Fibroblast of skin of right quadriceps (primary cell): ENCODE measurements around the gene MAP7.

Experiments
- DNase-seq: peaks from one replicate; pipeline ENCODE4 v3.0.0-alpha.2; 2013

The MAP7 gene

GRCh38 chr6:136527831-136528230 is 22.4 kb downstream of the MAP7 start:
- peak; percentile 18 for DNase-seq

DNA sequence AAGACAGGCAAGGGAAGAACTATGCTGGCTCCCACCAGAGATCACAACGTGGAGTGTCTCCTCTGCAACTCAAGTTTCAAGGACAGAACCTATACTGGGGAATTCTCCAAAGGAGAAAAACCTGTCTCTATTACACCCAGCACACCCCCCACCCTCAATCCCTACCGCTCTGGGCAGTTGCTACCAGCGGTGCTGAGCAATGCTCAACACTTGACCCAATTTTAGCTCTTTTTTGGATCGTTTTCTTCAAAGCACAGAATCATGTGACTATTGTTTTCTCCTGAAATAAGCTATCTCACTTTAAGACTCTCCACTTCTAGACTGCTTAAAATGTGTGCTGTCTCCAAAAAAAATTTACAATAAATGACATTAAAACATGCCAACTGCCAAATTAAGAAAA is 23.3 kb downstream of the MAP7 start:
- DNase-seq: no peak

GRCh38 chr6:136526196-136526930 is 23.9 kb downstream of the MAP7 start:
- DNase-seq: peak; percentile 58

DNA sequence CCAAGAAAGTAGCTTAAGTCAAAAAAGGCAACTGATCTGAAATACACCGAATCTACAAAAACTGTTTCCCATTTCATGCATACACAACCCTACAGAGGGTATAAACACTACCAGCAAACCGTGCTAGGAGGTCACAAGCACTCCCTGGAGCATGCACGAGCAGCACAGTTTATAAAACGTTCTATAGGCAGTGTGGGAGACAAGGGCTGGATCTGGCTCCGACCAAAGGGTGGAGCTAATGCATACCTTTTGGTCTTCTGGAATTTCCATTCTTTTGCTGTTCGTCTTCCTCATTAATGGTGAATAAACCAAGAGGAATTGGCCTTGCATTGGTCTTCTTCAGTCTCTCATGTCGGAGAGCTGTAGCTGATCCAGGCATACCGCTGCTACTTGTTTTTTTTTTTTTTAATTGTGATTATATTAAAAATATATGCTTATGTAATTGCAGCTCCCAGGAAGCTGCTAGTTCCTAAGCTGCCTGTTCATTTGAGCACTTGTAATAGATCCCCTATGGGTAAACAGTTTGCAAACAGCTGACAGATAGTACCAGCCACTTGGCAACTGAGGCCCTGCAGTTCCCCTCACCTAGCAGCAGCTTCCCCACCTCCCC is 24.5 kb downstream of the MAP7 start:
- peak; percentile 36 for DNase-seq

GRCh38 chr6:136524936-136525413 is 25.2 kb downstream of the MAP7 start:
- DNase-seq: no peak

DNA sequence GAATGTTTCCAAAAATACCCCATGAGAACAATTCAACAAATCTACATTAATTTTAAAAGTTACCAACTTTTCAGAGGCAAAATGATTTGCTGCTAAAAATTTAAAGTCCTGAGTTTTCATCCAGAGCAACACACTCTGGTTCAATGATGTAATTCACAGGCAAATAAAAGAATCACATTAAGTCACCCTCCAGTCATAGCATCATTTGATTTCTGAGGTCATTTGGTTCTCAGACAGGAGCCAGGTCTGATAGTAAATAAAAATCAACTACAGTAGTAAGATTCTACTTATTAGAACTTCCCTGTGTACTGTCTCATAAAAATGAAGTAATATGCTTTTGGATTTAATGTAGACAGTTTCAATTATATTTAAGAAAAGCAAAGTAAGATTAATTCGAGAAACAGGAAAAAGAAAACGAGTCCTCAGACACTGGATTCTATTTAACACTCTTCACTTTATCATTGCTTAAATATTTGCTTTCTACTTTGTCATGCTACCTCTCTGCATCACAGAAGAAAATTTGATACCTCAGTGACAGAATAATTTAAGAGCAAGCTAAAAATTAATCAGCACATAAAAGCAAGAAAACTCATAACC is 25.8 kb downstream of the MAP7 start:
- DNase-seq: no peak

DNA sequence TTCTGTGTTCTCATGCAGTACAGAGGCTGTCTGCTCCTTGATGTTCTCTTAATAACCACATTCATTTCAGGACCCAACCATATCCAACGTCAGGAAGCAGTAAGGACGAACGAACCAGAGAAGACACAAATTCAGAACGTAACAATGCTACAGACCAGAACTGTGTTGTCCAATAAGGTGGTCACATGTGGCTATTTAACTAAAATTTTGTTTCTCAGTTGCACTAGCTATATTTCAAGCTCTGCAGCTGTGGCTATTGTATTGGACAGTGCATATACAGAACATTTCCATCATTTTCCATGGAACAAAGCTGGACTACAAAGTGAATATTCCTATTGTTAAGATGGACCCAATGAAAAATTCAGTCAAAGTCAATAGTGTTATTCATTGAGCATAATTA is 27.0 kb downstream of the MAP7 start:
- no peak for DNase-seq

DNA sequence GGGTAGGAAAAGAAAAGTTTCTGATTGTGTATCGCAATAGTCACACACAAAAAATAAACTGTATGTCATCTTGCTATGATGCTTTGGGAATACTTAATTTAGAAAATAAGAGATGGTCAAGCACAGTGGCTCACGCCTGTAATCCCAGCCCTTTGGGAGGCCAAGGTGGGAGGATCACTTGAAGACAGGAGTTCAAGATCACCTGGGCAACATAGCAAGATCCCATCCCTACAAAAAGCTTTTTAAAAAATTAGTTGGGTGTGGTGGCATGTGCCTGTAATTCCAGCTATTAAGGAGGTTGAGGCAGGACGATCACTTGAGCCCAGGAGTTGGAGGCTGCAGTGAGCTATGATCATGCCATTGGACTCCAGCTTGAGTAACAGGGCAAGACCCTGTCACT is 27.6 kb downstream of the MAP7 start:
- DNase-seq: no peak

- DNase-seq: no peak
Observed at GRCh38 chr6:136521911-136522310, 28.3 kb downstream of the MAP7 start.

GRCh38 chr6:136521427-136521826 is 28.8 kb downstream of the MAP7 start:
- no peak for DNase-seq

DNA sequence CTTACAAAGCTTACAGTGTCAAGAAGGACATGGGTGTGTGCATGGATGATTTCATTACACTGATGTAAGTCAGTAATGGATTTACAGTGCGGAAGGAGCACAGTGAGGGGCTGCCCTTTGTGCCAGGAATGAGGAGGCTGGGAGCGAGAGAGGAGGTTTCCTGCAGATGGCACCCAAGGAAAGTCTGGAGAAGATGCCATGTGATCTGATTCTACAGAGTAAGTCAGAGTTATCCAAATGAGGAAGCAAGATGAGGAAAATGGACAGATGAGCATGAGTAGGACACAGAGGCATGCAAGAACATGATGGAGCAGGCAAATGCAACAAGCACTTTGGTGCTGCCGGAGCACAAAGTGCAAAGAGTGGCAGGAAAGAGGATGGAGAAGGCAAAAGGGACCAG is 29.7 kb downstream of the MAP7 start:
- no peak for DNase-seq

DNA sequence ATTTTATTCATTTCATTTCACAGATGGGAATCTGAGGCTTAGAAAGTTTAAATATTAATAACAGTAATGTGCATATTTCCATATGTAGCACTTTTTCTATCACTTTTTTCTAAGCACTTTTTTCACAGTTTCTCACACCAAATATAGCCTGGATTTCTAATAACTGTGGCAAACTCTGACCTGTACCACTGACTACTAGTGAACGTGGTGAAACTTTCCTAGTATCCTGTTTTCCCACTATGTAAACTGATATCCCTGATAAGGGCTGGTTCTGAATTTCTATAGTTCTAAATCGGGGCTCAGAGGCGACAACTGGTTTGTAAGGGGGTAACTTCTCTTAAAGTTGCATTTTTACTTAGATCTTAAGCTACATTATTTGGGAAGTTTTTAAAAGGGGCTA is 32.6 kb downstream of the MAP7 start:
- no peak for DNase-seq

- DNase-seq: no peak
Observed at GRCh38 chr6:136517002-136517401, 33.2 kb downstream of the MAP7 start.

DNA sequence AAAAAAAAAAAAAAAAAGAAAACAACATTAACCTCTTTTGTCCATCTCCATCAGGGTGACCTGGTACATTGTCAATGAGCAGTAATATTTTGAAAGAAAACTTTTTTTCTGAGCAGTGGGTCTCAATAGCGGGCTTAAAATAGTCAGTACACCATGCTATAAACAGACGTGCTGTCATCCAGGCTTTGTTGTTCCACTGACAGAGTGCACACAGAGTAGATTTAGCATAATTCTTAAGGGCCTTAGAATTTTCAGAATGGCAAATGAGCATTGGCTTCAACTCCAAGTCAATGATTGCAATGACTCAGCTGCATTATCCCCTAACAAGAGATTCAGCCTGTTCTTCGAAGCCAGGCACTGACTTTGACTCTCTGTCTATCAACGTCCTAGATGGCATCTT is 35.6 kb downstream of the MAP7 start:
- no peak for DNase-seq

DNA sequence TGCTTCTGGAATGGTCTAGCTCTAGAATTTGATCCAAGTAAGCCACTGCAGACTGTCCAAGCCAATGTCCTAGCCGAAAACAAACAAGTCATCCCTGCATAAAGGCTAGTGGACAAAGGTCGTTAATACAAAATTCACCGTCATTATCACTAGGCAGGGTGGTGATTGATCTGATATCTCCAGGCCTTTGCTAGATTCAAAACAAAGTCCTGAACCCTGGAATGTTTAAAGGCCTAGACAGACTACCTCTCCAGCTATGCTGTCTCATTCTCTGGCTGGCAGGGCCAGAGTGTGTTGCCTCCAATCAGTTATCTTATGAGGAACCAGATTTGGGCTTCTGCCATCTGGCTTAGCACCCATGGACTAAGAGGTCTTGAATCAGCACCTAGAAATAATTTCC is 38.3 kb downstream of the MAP7 start:
- no peak for DNase-seq

DNA sequence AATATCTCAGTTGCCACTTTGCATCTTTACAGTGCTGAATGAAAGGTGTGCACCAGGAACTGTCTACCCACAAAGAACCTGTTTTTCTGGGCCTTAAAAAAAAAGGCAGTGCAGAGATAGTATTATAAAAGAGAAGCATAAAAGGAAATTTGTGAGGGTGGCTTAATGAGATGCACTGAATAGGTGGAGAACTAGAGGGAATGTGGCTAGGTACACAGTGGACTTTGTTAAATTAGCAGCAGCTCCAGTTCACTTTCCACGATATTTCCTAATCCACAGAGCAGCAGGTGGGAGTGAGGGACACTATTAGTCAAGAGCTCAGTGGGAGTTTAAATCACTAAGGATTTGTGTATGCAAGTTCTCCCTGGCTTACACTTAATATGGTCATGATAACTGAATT is 38.8 kb downstream of the MAP7 start:
- DNase-seq: no peak

- DNase-seq: no peak
Observed at GRCh38 chr6:136510782-136511181, 39.4 kb downstream of the MAP7 start.

DNA sequence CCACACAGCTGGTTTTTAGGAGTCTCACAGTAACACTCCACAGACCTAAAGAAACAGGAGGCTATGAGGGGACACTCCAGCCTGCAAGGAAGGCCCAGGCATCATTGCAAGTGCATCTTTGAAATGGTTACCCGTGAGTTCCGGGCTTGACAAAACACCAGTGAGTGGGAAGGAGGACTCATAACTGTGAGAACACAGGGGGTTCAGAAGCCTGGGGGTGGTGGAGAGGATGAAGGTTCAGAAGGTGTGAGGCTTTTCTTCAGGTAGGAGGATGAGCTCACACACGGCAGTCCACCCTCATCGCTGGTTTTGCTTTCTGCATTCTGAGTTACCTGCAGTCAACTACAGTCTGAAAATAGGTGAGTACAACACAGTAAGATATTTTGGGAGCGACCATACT is 39.9 kb downstream of the MAP7 start:
- no peak for DNase-seq

DNA sequence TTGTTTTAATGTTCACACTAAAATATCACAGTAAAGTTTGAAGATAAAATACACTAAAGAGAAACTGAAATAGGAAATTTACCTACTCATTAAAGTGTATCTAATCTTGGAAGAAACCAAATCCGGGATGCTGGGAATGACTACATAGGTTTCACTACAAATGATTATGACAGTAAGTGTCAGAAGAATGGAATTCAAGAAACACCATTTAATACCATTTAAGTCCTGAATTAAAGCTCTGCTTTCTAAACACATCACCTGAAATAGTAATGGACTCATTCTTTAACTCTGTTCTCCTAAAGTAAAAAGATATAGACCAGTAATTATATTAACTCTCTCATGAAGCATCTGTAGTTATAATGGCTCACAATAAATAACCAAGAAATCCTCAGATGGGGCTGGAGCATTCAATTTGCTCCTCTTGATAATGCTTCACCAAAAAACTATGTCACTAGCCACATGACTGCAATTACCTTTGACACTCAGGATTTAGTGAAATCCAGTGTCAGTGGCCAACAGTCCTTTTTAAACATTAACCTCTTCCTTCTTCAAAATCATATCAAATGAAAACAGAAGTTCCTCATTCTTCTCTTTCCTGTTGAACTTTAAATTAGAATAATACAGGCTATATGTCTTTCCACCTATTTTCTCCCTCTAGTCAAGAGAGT is 41.4 kb downstream of the MAP7 start:
- DNase-seq: no peak

DNA sequence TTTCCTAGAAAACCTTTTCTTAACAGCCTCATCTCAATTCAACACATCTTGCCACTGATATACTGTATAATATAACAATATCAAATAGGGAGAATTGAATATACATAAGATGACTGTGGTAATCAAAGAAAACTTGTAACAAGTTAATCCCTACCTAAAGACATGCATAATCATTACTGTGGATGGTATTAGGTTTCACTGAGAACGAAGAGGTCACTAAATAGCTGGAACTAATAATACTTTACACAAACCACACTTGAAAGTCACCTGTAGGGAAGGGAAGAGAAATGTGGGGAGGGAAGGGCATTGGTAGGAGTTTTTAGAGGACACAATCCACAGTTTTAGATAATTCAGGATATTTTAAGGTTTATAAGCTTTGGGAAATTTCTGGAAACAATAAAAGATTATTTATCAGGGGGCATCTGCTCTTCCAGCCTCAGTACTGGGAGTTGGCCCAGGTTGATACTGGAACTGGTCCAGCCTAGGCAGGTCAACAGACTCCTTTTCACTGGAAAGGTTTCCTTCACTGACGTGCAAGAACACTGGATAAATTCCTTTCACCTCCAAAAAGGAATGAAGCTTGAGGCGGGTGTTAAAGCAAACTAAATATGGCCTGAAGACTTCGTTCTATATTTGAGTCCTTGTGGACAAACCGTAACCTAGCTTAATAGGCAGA is 44.0 kb downstream of the MAP7 start:
- DNase-seq: no peak

DNA sequence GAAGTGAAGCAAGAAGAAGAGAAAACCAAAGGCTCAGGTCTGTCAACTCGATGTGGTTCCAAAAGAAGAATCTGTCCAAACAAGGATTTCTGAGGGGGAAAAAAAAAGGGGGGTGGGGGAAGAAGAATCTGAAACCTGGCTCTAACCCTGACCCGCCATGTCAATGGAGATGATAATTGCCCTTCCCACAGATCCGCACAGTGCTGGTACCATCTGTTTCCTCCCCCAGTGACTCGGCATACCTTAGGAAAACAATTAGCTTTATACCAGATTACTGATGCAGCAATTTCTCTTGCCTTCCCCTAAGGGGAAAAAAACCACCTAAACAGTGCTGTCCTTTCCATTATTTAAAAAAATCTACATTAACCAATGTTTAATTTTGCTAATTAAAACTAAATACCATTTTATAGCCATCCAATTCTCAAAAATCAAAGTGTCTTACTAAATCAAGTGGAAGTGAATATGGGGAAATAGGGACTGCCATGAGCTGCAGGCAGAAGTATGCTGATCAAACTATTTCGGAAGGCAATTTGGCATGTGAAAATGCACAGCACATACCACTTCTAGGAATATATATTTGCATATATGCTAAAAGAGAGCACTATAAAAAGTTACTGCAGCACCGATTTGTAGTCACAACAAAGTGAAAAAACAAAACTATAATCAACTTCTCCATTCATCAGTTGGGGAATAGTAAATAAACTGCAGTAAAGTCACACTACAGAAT is 46.8 kb downstream of the MAP7 start:
- DNase-seq: no peak

DNA sequence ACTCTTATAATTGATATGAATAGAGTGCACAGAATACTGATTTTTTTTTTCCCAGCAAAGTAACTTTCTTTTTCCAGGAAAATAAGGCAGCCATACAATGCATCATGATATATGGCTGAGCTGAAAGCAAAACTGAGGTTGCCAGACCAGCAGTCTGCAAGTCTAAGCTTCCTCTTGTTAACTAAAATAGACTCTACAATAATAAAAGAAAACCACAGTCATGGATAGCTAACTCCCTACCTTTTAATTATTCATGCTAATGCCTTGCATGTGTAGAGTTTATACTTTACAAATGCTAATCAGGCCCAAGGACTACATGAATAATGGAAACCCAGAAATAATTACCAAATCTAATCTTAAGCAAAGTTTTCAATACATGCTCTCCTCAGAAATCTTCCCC is 47.4 kb downstream of the MAP7 start:
- no peak for DNase-seq

DNA sequence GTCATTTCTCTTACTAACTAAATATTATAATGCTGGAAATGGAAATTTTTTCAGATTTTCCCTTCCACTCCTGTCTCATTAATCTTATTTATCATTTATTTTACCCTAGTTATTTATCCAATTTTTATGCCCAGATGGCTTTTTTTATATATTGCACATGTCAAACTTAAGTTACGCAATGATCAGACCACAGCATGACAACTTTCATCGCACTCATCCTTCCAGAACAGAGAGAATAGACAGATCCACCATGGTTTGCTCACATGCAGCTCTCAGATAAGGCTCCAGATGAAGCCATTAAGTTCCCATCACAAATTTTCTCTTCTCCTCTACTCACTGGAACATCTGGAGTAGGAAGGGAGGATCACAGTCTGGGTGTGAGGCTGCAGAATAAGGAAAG is 48.7 kb downstream of the MAP7 start:
- peak; percentile 9 for DNase-seq
